ENCODE measurements around the gene TM4SF1.

The TM4SF1 gene

GRCh38 chr3:149386299-149386606 is 8.8 kb upstream of the TM4SF1 start:
- no peaks in the 10 kb centered on the region for H3K9me3 ChIP-seq (ENCODE audit: control insufficient read depth, low read length)
- H3K36me3 ChIP-seq (ENCODE audit: control insufficient read depth, insufficient read depth, low read length) = no peaks in the 10 kb centered on the region
- no peak overlapping the region for H3K9ac ChIP-seq
- H3K4me2 ChIP-seq (ENCODE audit: low read length) = no peak overlapping the region
- H3K27me3 ChIP-seq (ENCODE audit: control insufficient read depth, insufficient read depth, low read length) = no peaks in the 10 kb centered on the region
- TF ChIP-seq, protein P1, sequence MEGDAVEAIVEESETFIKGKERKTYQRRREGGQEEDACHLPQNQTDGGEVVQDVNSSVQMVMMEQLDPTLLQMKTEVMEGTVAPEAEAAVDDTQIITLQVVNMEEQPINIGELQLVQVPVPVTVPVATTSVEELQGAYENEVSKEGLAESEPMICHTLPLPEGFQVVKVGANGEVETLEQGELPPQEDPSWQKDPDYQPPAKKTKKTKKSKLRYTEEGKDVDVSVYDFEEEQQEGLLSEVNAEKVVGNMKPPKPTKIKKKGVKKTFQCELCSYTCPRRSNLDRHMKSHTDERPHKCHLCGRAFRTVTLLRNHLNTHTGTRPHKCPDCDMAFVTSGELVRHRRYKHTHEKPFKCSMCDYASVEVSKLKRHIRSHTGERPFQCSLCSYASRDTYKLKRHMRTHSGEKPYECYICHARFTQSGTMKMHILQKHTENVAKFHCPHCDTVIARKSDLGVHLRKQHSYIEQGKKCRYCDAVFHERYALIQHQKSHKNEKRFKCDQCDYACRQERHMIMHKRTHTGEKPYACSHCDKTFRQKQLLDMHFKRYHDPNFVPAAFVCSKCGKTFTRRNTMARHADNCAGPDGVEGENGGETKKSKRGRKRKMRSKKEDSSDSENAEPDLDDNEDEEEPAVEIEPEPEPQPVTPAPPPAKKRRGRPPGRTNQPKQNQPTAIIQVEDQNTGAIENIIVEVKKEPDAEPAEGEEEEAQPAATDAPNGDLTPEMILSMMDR (IDR thresholded peaks at IDR 0.05) = no peak
- no peaks in the 10 kb centered on the region for H3K79me2 ChIP-seq
- no peak overlapping the region for H3K27ac ChIP-seq
- H3K4me1 ChIP-seq = no peaks in the 10 kb centered on the region
- H3K4me3 ChIP-seq (ENCODE audit: low read depth, low read length) = no peak overlapping the region
- no peak overlapping the region for H2AFZ ChIP-seq

DNA sequence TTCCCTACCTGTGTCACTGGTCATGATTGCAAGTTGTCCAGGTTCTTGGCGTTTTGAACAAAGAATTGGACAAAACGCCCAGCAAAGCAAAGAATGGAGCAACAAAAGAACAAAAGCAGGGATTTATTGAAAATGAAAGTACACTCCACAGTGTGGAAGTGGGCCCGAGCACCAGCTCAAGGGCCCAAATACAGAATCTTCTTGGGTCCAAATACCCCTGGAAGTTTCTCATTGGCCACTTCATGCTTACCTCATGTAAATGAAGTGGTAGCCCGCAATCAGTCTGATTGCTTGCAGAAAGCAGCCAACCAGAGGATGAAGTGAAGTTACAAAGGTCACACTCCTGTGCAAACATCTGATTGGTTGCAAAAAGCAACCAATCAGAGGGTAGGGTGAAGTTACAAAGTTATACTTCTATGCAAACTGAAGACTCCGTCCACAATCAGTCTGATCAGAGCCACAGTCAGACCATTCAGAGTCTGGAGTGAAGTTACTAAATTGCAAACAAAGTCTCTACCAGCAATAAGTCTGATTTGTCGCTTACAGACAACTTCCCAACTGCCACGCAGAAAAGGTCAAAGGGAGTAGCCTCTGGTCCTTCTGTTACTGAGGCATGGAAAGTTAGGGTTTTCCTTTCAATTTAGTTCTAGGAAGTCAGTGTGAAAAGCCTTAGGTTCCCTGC is 8.3 kb upstream of the TM4SF1 start:
- Histone ChIP-seq H2AFZ (no peak overlapping the region), H3K4me3 (ENCODE audit: low read depth, low read length) (no peak overlapping the region), H3K4me1 (no peaks in the 10 kb centered on the region), H3K4me2 (ENCODE audit: low read length) (no peak overlapping the region), H3K9ac (no peak overlapping the region), H3K79me2 (no peaks in the 10 kb centered on the region), H3K27ac (no peak overlapping the region), H3K36me3 (ENCODE audit: control insufficient read depth, insufficient read depth, low read length) (no peaks in the 10 kb centered on the region), H3K9me3 (ENCODE audit: control insufficient read depth, low read length) (no peaks in the 10 kb centered on the region), H3K27me3 (ENCODE audit: control insufficient read depth, insufficient read depth, low read length) (no peaks in the 10 kb centered on the region)
- TF ChIP-seq, protein P1 (IDR thresholded peaks at IDR 0.05) = no peak

DNA sequence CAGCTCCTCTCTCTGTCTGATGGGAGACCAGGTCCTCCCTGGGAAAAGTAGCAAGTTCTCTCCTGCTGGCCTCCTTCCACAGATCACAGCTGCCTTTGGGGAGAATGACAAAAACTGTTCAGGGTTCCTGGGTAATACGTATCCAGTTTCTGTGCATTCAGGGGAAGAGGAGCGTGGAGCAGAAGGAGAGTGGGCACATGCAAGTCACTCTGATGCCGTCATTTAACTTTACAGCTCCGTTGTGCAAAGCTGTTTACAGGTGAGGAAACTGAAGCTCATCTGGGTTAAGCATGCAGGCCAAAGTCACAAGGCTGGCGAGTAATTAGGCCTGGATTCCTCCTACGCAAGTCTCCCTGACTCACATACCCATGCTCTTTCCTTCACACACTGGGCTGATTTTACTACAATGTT is 7.5 kb upstream of the TM4SF1 start:
- Histone ChIP-seq H3K27ac (no peak overlapping the region), H3K9ac (no peak overlapping the region), H3K4me1 (no peaks in the 10 kb centered on the region), H3K36me3 (ENCODE audit: control insufficient read depth, insufficient read depth, low read length) (no peaks in the 10 kb centered on the region), H3K4me3 (ENCODE audit: low read depth, low read length) (no peak overlapping the region), H3K27me3 (ENCODE audit: control insufficient read depth, insufficient read depth, low read length) (no peaks in the 10 kb centered on the region), H3K79me2 (no peaks in the 10 kb centered on the region), H2AFZ (no peak overlapping the region), H3K4me2 (ENCODE audit: low read length) (no peak overlapping the region), H3K9me3 (ENCODE audit: control insufficient read depth, low read length) (no peaks in the 10 kb centered on the region)
- TF ChIP-seq, protein P1 (IDR thresholded peaks at IDR 0.05) = no peak

- no peak overlapping the region for H2AFZ ChIP-seq
- TF ChIP-seq, protein P1 (IDR thresholded peaks at IDR 0.05) = no peak
- H3K27me3 ChIP-seq (ENCODE audit: control insufficient read depth, insufficient read depth, low read length) = no peaks in the 10 kb centered on the region
- no peak overlapping the region for H3K9ac ChIP-seq
- no peak overlapping the region for H3K4me2 ChIP-seq (ENCODE audit: low read length)
- H3K4me1 ChIP-seq = no peaks in the 10 kb centered on the region
- no peaks in the 10 kb centered on the region for H3K36me3 ChIP-seq (ENCODE audit: control insufficient read depth, insufficient read depth, low read length)
- H3K27ac ChIP-seq = no peak overlapping the region
- H3K4me3 ChIP-seq (ENCODE audit: low read depth, low read length) = no peak overlapping the region
- H3K9me3 ChIP-seq (ENCODE audit: control insufficient read depth, low read length) = no peaks in the 10 kb centered on the region
- no peaks in the 10 kb centered on the region for H3K79me2 ChIP-seq
These were observed 6.7 kb upstream of the TM4SF1 start for GRCh38 chr3:149384167-149384566.

- Histone ChIP-seq H2AFZ (no peak overlapping the region), H3K4me3 (ENCODE audit: low read depth, low read length) (no peak overlapping the region), H3K4me1 (no peaks in the 10 kb centered on the region), H3K9me3 (ENCODE audit: control insufficient read depth, low read length) (no peaks in the 10 kb centered on the region), H3K27ac (no peak overlapping the region), H3K36me3 (ENCODE audit: control insufficient read depth, insufficient read depth, low read length) (no peaks in the 10 kb centered on the region), H3K27me3 (ENCODE audit: control insufficient read depth, insufficient read depth, low read length) (no peaks in the 10 kb centered on the region), H3K4me2 (ENCODE audit: low read length) (no peak overlapping the region), H3K9ac (no peak overlapping the region), H3K79me2 (no peaks in the 10 kb centered on the region)
- TF ChIP-seq, protein P1 (IDR thresholded peaks at IDR 0.05) = no peak
These were observed 6.3 kb upstream of the TM4SF1 start for GRCh38 chr3:149383703-149384102.
